Gastrocnemius medialis (tissue), 4 donors: ENCODE results near the gene DNAJC8. TPM values are rescaled to one million over a fixed set of nuclear protein-coding genes. Genes with fewer than 3 reads are reported as not detected.

Experiments used
- ATAC-seq, 2 donors: fragments of 150-250 bp; one replicate each; pipeline ENCODE4 v1.9.1; 2016
- DNase-seq, 2 donors: peaks; one replicate each; pipeline ENCODE4 v3.0.0-alpha.2; 2019
- H3K27ac ChIP-seq, 4 donors: fragments of 200-600 bp; sonication (generic); 1 replicate in 1 of 4; 2 replicates in 3 of 4; pipeline ENCODE4 v1.5.1; 2016 to 2018; ENCODE audit warnings: mild to moderate bottlenecking in 2 of 4, moderate library complexity in 1 of 4
- H3K27me3 ChIP-seq, 3 donors: fragments of 200-600 bp; sonication (generic) in 2 of 3; 1 replicate in 1 of 3; 2 replicates in 2 of 3; pipeline versions ENCODE4 v1.5.1 to v1.6.0; 2016 to 2019; ENCODE audit warnings: mild to moderate bottlenecking in 1 of 3, moderate library complexity in 1 of 3
- H3K36me3 ChIP-seq, 2 donors: fragments of 200-600 bp; sonication (generic) in 1 of 2; one replicate each; pipeline ENCODE4 v1.5.1; 2017 to 2018
- H3K4me1 ChIP-seq, 2 donors: fragments of 200-600 bp; sonication (generic) in 1 of 2; one replicate each; pipeline ENCODE4 v1.5.1; 2016 to 2017; ENCODE audit warnings: mild to moderate bottlenecking in 2 of 2
- H3K4me3 ChIP-seq, 4 donors: fragments of 200-600 bp; sonication (generic) in 3 of 4; 1 replicate in 1 of 4; 2 replicates in 3 of 4; pipeline ENCODE4 v1.5.1; 2016 to 2019; ENCODE audit warnings: mild to moderate bottlenecking in 2 of 4
- H3K9me3 ChIP-seq, 3 donors: fragments of 200-600 bp; sonication (generic) in 2 of 3; 1 replicate in 1 of 3; 2 replicates in 2 of 3; pipeline ENCODE4 v1.5.1; 2016 to 2019
- CTCF ChIP-seq, 5 experiments: fragments of 450-650 bp in 3 of 5; fragments of 200-600 bp in 2 of 5; sonication (generic) in 2 of 5; IDR thresholded peaks in 4 of 5; conservative IDR thresholded peaks in 1 of 5; 1 replicate in 4 of 5; 2 replicates in 1 of 5; pipeline ENCODE4 v1.5.1; 2016 to 2019; ENCODE audit warnings: antibody characterized with exemption in 5 of 5, mild to moderate bottlenecking in 3 of 5, moderate library complexity in 3 of 5
- POLR2A ChIP-seq, 2 donors: fragments of 450-650 bp; IDR thresholded peaks; one replicate each; pipeline ENCODE4 v1.6.1; 2017; ENCODE audit warnings: antibody characterized with exemption in 2 of 2, mild to moderate bottlenecking in 2 of 2, moderate library complexity in 2 of 2
- in situ Hi-C, 4 donors: fragments of 200-750 bp; cut with MboI; loops; one replicate each; pipeline versions ENCODE4 v1.15.0 to v1.8.0; 2017; ENCODE audit warnings: low sequenced_read_pairs in 4 of 4
- intact Hi-C: fragments of 100-400 bp; cut with DNase I; formaldehyde crosslinking; loops from one replicate; pipeline ENCODE4 v1.15.1; 2023; ENCODE audit warnings: low total_unique reads
- total RNA-seq, 4 donors: library from RNA; depleted of rRNA; stranded (reverse); fragments of >200 nt; gene quantifications; one replicate each; pipeline versions ENCODE4 v1.1.0 to v1.2.3, GENCODE V29; 2016

The DNAJC8 gene
- total RNA-seq, 4 donors from 2014 or later: 37.6 to 56.1 (median 51.2) TPM

DNA sequence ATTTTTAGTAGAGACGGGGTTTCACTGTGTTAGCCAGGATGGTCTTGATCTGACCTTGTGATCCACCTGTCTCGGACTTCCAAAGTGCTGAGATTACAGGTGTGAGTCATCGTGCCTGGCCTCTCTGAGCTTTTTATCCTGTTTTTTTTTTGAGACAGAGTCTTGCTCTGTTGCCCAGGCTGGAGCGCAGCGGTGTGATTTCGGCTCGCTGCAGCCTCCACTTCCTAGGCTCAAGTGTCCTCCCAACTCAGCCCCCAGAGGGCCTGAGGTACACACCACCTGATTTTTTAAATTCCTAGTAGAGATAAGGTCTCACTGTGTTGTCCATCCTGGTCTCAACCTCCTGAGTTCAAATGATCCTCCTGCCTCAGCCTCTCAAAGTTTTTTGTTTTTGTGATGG is 46.9 kb upstream of the DNAJC8 start:
- Histone ChIP-seq H3K9me3 (no peaks in the 10 kb centered on the region), H3K27ac (no peak overlapping the region), H3K4me3 (no peak overlapping the region), H3K4me1 (peaks cover 12 to 13% of the 10 kb centered on the region in 2 donors), H3K36me3 (peaks cover 2 to 69% of the 10 kb centered on the region in 2 donors), H3K27me3 (no peaks in the 10 kb centered on the region)
- TF ChIP-seq POLR2A (IDR thresholded peaks at IDR 0.05): no peak
- TF ChIP-seq CTCF (IDR thresholded peaks at IDR 0.05 in 4 of 5, conservative IDR thresholded peaks at IDR 0.05 in 1 of 5): no peak
- in situ Hi-C loops (no loop called here), intact Hi-C loops (no loop called here)
- ATAC-seq (no peak), DNase-seq (no peak)

DNA sequence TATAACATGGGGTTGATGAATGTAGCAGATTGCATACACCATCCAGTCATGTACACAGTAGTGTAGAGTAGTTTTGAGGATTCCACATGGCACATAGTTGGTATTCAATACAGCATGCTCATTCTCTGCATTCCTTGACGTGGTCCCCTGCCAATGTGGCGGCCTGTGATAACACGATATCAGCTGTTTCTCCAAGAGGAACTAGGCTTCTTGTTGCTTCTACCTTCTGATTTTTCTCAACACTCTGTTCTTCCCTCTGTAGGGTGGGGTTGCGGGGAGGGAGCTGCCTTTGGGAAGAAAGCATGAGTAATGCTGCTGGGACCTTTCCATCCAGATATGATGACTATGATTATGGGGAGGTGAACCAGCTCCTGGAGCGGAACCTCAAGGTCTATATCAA is 45.9 kb upstream of the DNAJC8 start:
- intact Hi-C loops: no loop called here
- Histone ChIP-seq H3K9me3 (no peaks in the 10 kb centered on the region), H3K27ac (no peak overlapping the region), H3K27me3 (no peaks in the 10 kb centered on the region), H3K36me3 (peaks cover 2 to 78% of the 10 kb centered on the region in 2 donors), H3K4me3 (no peak overlapping the region), H3K4me1 (peaks cover 11% of the 10 kb centered on the region in 2 donors)
- DNase-seq (no peak), ATAC-seq (no peak)
- in situ Hi-C loops: no loop called here
- TF ChIP-seq POLR2A (IDR thresholded peaks at IDR 0.05) (no peak), CTCF (IDR thresholded peaks at IDR 0.05 in 4 of 5, conservative IDR thresholded peaks at IDR 0.05 in 1 of 5) (no peak)

GRCh38 chr1:28273216-28273860 is 40.5 kb upstream of the DNAJC8 start:
- Histone ChIP-seq H3K27me3 (no peaks in the 10 kb centered on the region), H3K27ac (no peak overlapping the region), H3K4me1 (no peaks in the 10 kb centered on the region), H3K4me3 (no peak overlapping the region), H3K36me3 (peaks cover 2 to 73% of the 10 kb centered on the region in 2 donors), H3K9me3 (no peaks in the 10 kb centered on the region)
- DNase-seq (no peak), ATAC-seq (no peak)
- no peak for TF ChIP-seq POLR2A (IDR thresholded peaks at IDR 0.05)
- no peak for TF ChIP-seq CTCF (IDR thresholded peaks at IDR 0.05 in 4 of 5, conservative IDR thresholded peaks at IDR 0.05 in 1 of 5)
- in situ Hi-C loops: no loop called here
- intact Hi-C loops: no loop called here

DNA sequence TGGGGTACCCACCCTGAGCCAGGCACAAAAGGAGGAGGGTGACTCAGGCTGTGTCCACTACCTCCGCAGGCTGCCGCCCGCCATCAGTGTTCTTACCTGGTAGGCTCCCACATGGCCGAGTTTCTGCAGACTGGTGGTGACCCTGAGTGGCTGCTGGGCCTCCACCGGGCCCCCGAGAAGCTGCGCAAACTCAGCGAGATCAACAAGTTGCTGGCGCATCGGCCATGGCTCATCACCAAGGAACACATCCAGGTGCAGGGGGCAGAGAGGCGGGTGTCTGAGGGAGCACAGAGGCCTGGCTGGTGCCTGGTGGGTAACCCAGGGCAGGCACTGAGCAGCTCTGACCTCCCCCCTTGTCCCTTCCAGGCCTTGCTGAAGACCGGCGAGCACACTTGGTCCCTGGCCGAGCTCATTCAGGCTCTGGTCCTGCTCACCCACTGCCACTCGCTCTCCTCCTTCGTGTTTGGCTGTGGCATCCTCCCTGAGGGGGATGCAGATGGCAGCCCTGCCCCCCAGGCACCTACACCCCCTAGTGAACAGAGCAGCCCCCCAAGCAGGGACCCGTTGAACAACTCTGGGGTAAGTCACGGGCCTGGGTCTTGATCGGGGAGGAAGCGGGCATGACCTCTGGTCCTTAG is 39.5 kb upstream of the DNAJC8 start:
- intact Hi-C loops (no loop called here), in situ Hi-C loops (no loop called here)
- Histone ChIP-seq H3K9me3 (no peaks in the 10 kb centered on the region), H3K27ac (no peak overlapping the region), H3K36me3 (peaks cover 2 to 63% of the 10 kb centered on the region in 2 donors), H3K27me3 (no peaks in the 10 kb centered on the region), H3K4me1 (no peaks in the 10 kb centered on the region), H3K4me3 (no peak overlapping the region)
- ATAC-seq: no peak
- no peak for TF ChIP-seq CTCF (IDR thresholded peaks at IDR 0.05 in 4 of 5, conservative IDR thresholded peaks at IDR 0.05 in 1 of 5)
- TF ChIP-seq POLR2A (IDR thresholded peaks at IDR 0.05): no peak
- DNase-seq: no peak
